Dendritic cell treated with granulocyte-macrophage colony-stimulating factor and Interleukin-4, amounts not matched to agents 40 ng/mL and 50 ng/mL, for 4 days (primary cell): ENCODE data around the gene SWI5.

ENCODE experiments used
- H3K27ac Mint-ChIP-seq: one replicate; pipeline ENCODE4 v1.8.0; 2022; ENCODE audit warnings: mild to moderate bottlenecking, mixed read lengths
- H3K27me3 Mint-ChIP-seq: one replicate; pipeline ENCODE4 v1.8.0; 2022; ENCODE audit warnings: mild to moderate bottlenecking, mixed read lengths
- H3K36me3 Mint-ChIP-seq: one replicate; pipeline ENCODE4 v1.8.0; 2022; ENCODE audit warnings: low read depth, mixed read lengths
- H3K4me1 Mint-ChIP-seq: one replicate; pipeline ENCODE4 v1.8.0; 2022; ENCODE audit warnings: low read depth, mixed read lengths
- H3K4me3 Mint-ChIP-seq: one replicate; pipeline ENCODE4 v1.8.0; 2022; ENCODE audit warnings: mild to moderate bottlenecking, moderate library complexity, mixed read lengths
- H3K9me3 Mint-ChIP-seq: one replicate; pipeline ENCODE4 v1.8.0; 2022; ENCODE audit warnings: mixed read lengths
- intact Hi-C: fragments of 100-400 bp; cut with micrococcal nuclease; formaldehyde crosslinking; loops from one replicate; pipeline ENCODE4 v1.15.0; 2022

Gene SWI5

GRCh38 chr9:128298535-128299482, 22.7 kb downstream of the SWI5 start:
- Mint-ChIP-seq H3K27ac (no peak overlapping the region), H3K9me3 (no peaks in the 10 kb centered on the region), H3K36me3 (no peaks in the 10 kb centered on the region), H3K4me3 (no peak overlapping the region), H3K4me1 (no peaks in the 10 kb centered on the region), H3K27me3 (no peaks in the 10 kb centered on the region)
- intact Hi-C loops, result loop anchor here (5.0 kb wide), 1 partner anchor 113 kb away; no protein-coding TSS in a partner anchor

GRCh38 chr9:128304136-128304970, 28.3 kb downstream of the SWI5 start:
- H3K27ac Mint-ChIP-seq, result no peak overlapping the region
- intact Hi-C loops, result no loop called here
- H3K27me3 Mint-ChIP-seq, result no peaks in the 10 kb centered on the region
- H3K4me1 Mint-ChIP-seq, result no peaks in the 10 kb centered on the region
- peaks cover 15% of the 10 kb centered on the region for H3K36me3 Mint-ChIP-seq
- H3K9me3 Mint-ChIP-seq, result no peaks in the 10 kb centered on the region
- H3K4me3 Mint-ChIP-seq, result no peak overlapping the region

DNA sequence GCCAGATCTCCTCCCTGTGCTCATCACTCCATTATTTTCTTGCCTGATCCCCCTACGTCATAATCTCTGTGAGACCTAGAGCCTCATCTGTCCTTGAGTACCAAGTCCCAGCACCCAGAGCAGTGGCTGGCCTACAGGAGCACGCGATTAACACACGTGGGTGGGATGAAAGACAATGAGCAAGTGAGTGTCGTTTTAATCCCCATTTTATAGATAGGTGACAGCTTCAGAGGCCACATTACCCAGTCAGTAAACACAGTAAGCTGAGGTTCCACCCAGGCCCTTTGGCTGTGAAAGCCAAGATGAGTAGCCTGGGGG, 28.9 kb downstream of the SWI5 start:
- H3K4me3 Mint-ChIP-seq, result no peak overlapping the region
- H3K36me3 Mint-ChIP-seq, result peaks cover 21% of the 10 kb centered on the region
- no peaks in the 10 kb centered on the region for H3K9me3 Mint-ChIP-seq
- no peaks in the 10 kb centered on the region for H3K4me1 Mint-ChIP-seq
- intact Hi-C loops, result no loop called here
- no peak overlapping the region for H3K27ac Mint-ChIP-seq
- H3K27me3 Mint-ChIP-seq, result no peaks in the 10 kb centered on the region

GRCh38 chr9:128309551-128309950, 33.5 kb downstream of the SWI5 start:
- H3K36me3 Mint-ChIP-seq, result peaks cover 67% of the 10 kb centered on the region

DNA sequence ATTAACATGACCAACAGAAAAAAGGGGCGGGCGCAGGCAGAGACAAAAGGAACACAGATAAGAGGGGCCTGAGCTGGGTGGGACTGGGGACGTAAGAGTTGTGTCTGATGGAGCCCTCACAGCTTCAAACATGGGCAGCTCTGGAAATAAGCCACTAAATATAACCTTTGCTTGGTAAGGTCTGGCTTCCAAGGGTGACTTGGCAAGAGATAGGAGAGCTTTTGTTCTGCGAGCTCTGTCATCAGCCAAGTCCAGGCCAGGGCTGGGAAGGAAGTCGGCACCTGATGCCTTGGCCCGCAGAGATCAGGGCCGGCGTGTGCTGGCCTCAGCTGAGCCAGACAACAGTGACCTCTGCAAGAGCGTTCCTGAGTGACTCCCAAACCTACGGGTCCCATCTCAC, 34.4 kb downstream of the SWI5 start:
- Mint-ChIP-seq H3K4me1 (no peaks in the 10 kb centered on the region), H3K36me3 (peaks cover 71% of the 10 kb centered on the region), H3K27me3 (no peaks in the 10 kb centered on the region), H3K27ac (no peak overlapping the region), H3K4me3 (no peak overlapping the region), H3K9me3 (no peaks in the 10 kb centered on the region)
- intact Hi-C loops, result no loop called here

More at GRCh38 chr9:128309551-128309950, 33.5 kb downstream of the SWI5 start:
- Mint-ChIP-seq H3K27me3 (no peaks in the 10 kb centered on the region), H3K27ac (no peak overlapping the region), H3K9me3 (no peaks in the 10 kb centered on the region), H3K4me3 (no peak overlapping the region), H3K4me1 (no peaks in the 10 kb centered on the region)
- intact Hi-C loops, result no loop called here

DNA sequence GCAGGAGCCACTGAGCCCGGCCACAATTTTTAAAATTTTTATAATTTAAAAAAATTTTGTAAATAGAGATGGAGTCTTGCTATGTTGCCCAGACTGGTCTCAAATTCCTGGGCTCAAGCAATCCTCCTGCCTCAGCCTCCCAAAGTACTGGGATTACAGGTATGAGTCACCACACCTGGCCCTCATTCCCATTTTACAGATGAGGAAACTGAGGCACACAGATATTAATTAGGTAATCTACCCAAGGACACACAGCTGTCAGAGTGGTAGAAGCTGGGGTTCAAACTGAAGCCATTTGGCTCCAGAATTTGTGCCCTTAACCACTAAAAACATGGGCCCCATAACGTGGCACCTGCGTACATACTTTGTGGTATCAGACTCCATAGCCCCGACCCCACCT, 38.6 kb downstream of the SWI5 start:
- intact Hi-C loops, result no loop called here
- no peak overlapping the region for H3K27ac Mint-ChIP-seq
- peaks cover 84% of the 10 kb centered on the region for H3K36me3 Mint-ChIP-seq
- no peaks in the 10 kb centered on the region for H3K4me1 Mint-ChIP-seq
- no peaks in the 10 kb centered on the region for H3K9me3 Mint-ChIP-seq
- no peak overlapping the region for H3K4me3 Mint-ChIP-seq
- no peaks in the 10 kb centered on the region for H3K27me3 Mint-ChIP-seq

DNA sequence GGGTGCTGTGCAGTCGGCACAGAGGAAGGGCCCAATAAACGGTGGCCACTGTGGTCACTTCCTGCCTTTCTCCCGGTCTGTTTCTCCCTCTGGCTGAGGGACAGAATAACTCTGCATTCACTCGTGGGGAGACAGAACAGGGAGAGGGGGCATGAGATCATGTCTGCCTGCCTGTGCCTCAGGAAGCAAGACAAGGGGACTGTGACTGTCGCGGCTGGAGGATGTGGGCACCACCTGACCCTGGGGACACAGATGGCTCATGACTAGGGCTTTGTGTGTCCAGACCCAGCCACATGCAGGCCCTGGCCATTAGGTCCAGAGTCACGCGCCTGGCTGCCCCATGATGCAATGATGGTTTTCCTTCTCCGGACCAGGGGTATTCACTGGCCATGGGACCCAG, 40.3 kb downstream of the SWI5 start:
- Mint-ChIP-seq H3K27me3 (no peaks in the 10 kb centered on the region), H3K27ac (no peak overlapping the region), H3K36me3 (peaks cover 77% of the 10 kb centered on the region), H3K4me1 (no peaks in the 10 kb centered on the region), H3K4me3 (no peak overlapping the region), H3K9me3 (no peaks in the 10 kb centered on the region)
- intact Hi-C loops, result no loop called here

- H3K27ac Mint-ChIP-seq, result no peak overlapping the region
- H3K9me3 Mint-ChIP-seq, result no peaks in the 10 kb centered on the region
- H3K27me3 Mint-ChIP-seq, result no peaks in the 10 kb centered on the region
- no peak overlapping the region for H3K4me3 Mint-ChIP-seq
- no peaks in the 10 kb centered on the region for H3K4me1 Mint-ChIP-seq
- intact Hi-C loops, result no loop called here
- peaks cover 71% of the 10 kb centered on the region for H3K36me3 Mint-ChIP-seq
Measured at GRCh38 chr9:128317629-128318028, 41.6 kb downstream of the SWI5 start.

DNA sequence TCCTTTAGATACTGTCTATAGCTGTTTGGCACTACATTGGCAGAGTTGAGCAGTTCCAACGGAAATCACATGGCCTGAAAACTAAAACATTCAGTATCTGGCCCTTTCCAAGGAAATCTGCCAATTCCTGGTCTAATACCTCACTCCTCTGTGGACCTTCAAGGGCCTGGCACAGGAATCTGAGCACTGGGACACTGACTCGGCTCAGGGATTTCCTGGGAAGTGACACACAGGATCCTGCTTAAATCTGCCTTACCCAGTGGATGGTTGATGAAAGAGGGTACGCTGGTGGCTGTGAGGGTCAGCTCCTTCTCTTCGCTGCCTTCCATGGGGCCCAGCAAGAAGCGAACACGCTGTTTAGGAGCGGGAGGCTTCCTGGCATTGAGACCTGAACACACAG, 45.3 kb downstream of the SWI5 start:
- peaks cover 53% of the 10 kb centered on the region for H3K36me3 Mint-ChIP-seq
- H3K27ac Mint-ChIP-seq, result peak overlapping the region; percentile 90
- intact Hi-C loops, result no loop called here
- peaks cover 7% of the 10 kb centered on the region for H3K4me1 Mint-ChIP-seq
- no peaks in the 10 kb centered on the region for H3K9me3 Mint-ChIP-seq
- no peak overlapping the region for H3K4me3 Mint-ChIP-seq
- H3K27me3 Mint-ChIP-seq, result no peaks in the 10 kb centered on the region

DNA sequence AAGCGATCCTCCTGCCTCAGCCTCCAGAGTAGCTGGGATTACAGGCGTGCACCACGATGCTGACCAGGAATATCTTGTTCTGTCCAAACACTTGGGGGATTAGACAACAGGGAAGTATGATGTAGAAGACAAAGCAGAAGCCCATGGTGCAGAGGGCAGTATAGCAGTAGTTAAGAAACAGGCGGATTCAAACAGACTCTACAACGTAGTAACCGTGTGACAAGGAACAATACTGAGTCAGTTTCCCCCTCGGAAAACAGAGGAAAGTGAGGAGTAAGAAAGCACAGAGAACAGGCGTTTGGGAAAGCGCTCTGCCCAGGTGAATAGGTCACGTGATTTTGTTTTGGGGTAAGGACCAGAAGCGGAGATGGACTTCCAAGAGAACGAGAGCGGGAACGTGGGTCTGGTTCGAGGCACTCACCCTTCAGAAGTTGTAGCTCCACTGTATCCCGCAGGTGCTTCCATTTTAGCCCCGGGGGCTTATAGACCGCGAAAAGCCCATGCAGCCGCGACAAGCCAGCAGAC, 45.9 kb downstream of the SWI5 start:
- Mint-ChIP-seq H3K4me3 (peak overlapping the region; percentile 86), H3K9me3 (no peaks in the 10 kb centered on the region), H3K4me1 (peaks cover 7% of the 10 kb centered on the region), H3K27ac (peak overlapping the region; percentile 90), H3K36me3 (peaks cover 53% of the 10 kb centered on the region), H3K27me3 (no peaks in the 10 kb centered on the region)
- intact Hi-C loops, result loop anchor here (1.0 kb wide), 3 partner anchors 18 to 49 kb away; partner anchors contain the start of genes GOLGA2, SLC27A4, SWI5 and URM1

DNA sequence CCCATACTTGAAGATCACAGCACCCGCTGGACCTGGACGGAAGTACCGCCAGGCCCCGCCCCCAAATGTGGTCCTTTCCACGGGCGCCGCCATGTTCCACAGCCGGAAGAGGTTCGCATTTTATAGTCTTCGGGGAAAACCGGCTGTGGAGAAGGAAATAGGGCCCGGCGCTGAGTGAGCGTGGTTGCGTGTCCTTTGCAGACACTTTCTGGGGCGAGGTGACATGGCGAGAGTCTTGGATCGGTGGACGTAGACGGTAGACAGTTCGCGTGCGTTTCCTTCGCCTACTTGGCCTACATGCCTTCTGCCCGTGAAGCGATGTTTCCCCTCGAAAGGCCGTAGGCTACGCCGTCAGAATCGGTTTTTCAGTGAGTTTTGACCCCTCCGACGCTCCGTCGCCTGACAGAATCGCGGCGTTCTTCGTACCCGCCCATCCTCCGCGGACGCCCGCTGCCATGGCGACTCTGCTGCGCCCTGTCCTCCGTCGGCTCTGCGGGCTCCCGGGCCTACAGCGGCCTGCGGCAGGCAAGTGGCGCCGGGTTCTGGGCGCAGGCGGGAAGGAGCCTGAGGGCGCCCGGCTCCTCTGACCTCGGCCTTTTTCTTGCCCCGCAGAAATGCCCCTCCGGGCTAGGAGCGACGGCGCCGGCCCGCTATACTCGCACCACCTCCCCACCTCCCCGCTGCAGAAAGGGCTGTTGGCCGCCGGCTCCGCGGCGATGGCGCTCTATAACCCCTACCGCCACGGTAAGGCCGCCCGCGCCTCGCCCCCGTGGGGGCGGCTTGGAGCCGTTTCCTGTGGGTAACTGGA, 46.5 kb downstream of the SWI5 start, which contains the start of the genes COQ4 and TRUB2:
COQ4 (plus strand) TSS at position 436 of the 808 bp plus-strand sequence; CDS start at position 456, 20 bp downstream.
TRUB2 (minus strand) TSS at position 44 of the 808 bp plus-strand sequence; CDS start at position 5, 39 bp downstream.
- intact Hi-C loops, result loop anchor here (1.0 kb wide), 3 partner anchors 18 to 49 kb away; partner anchors contain the start of genes GOLGA2, SLC27A4, SWI5 and URM1
- Mint-ChIP-seq H3K4me1 (peaks cover 7% of the 10 kb centered on the region), H3K27me3 (no peaks in the 10 kb centered on the region), H3K27ac (peak within 1 kb of the TSS; percentile 90), H3K4me3 (peak within 1 kb of the TSS; percentile 86), H3K36me3 (peaks cover 53% of the 10 kb centered on the region), H3K9me3 (no peaks in the 10 kb centered on the region)

DNA sequence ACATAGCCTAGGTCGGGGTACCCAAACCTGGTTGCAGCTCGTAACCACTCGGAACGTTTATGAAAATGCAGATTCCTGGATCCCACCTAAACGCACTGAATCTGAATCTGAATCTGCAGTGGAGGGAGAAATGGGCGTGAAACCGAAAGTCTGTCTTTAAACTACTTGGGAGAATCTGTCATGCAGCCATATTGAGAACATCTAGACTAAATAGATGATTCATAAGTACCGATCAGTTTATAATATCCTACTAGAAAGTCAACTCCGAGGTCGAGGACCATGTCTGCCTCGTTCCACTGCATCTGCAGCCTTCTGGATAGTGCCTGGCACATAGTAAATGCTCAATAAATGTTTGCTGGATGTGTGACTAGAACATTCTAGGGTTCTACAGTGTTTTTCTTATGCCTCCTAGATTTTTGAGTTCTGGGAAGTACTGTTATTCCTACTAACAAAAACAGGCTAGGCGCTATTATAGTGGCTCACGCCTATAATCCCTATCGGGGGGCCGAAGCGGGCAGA, 47.2 kb downstream of the SWI5 start:
- Mint-ChIP-seq H3K4me1 (peaks cover 7% of the 10 kb centered on the region), H3K27ac (peak overlapping the region; percentile 90), H3K4me3 (peak overlapping the region; percentile 86), H3K9me3 (no peaks in the 10 kb centered on the region), H3K27me3 (no peaks in the 10 kb centered on the region), H3K36me3 (peaks cover 56% of the 10 kb centered on the region)
- intact Hi-C loops, result no loop called here

DNA sequence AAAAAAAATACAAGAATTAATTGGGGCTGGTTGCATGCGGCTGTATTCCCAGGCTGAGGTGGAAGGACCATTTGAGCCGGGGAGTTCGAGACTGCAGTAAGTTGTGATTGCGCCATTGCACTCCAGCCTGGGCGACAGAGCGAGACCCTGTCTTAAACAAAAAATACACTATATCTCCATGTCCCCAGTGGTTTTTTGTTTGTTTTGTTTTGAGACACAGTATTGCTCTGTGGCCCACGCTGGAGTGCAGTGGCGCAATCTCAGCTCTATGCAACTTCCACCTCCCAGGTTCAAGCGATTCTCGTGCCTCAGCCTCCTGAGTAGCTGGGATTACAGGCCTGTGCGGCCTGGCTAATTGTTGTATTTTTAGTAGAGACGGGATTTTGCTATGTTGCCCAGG, 47.7 kb downstream of the SWI5 start:
- H3K4me3 Mint-ChIP-seq, result peak overlapping the region; percentile 86
- peaks cover 7% of the 10 kb centered on the region for H3K4me1 Mint-ChIP-seq
- peaks cover 56% of the 10 kb centered on the region for H3K36me3 Mint-ChIP-seq
- peak overlapping the region; percentile 90 for H3K27ac Mint-ChIP-seq
- no peaks in the 10 kb centered on the region for H3K9me3 Mint-ChIP-seq
- intact Hi-C loops, result no loop called here
- H3K27me3 Mint-ChIP-seq, result no peaks in the 10 kb centered on the region
